ENCODE measurements around the gene TCHP. TPM values are rescaled to one million over a fixed set of nuclear protein-coding genes. Genes with fewer than 3 reads are reported as not detected.
"Not testable (repeated sequence)": the region's sequence is repeated elsewhere in the genome, so short reads cannot be mapped to it uniquely, and the experiment has no call there.

TCHP gene, protein sequence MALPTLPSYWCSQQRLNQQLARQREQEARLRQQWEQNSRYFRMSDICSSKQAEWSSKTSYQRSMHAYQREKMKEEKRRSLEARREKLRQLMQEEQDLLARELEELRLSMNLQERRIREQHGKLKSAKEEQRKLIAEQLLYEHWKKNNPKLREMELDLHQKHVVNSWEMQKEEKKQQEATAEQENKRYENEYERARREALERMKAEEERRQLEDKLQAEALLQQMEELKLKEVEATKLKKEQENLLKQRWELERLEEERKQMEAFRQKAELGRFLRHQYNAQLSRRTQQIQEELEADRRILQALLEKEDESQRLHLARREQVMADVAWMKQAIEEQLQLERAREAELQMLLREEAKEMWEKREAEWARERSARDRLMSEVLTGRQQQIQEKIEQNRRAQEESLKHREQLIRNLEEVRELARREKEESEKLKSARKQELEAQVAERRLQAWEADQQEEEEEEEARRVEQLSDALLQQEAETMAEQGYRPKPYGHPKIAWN
- 11.8 and 17.0 TPM in 2 replicates for total RNA-seq (2014; rRNA removed; shearing (Covaris generic); ENCODE audit: low replicate concordance)

DNA sequence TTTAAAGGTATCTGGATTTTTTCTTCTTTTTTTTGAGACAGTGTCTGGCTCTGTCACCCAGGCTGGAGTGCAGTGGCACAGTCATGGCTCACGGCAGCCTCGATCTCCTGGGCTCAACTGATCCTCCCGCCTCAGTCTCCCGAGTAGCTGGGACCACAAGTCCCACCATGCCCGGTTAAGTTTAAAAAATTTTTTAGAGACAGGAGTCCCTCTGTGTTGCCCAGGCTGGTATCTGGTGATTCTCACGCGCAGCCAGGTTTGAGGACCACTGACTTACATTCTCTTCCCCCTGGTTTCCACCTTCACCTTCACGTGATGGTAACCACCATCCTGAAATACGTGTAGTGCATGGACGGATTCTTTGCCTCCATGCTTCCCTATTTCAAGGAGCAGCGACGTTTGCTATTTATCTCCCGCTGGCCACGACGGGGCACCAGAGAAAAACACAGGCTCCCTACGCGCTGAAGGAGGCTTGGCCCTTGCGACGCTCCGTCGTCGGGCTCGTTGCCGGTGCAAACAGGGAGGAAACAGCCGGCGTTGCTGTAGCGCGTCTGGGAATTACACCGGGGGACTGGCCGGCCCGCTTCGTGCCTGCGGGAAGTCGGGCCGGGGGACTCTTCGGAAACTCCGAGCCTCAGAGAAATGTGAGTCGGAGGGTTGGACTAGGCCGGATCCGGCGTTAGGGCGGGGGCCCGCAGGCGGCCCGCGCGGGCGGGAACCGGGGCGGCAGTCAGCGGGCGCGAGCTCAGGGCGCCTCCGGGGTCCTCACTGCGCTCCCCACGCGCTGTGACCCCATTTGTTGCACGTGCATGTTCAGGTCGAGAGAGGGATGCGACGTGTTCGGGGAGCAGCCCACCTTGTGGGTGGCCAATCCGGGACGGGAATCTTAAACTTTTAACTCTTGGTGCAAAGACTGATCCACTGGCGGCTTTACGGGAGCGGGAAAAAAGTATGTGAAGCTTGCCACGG lies at the start of gene TCHP:
TSS of gene TCHP (plus strand) at position 492 of the 969 bp plus-strand sequence. CDS start 2,753 bp downstream, outside the sequence.
- no peaks in the 10 kb centered on the region for H3K27me3 ChIP-seq (ENCODE audit: low read length)
- H3K9me2 ChIP-seq (replicated peaks; ENCODE audit: insufficient read depth, low read length): no peaks in the 10 kb centered on the region
- no peaks in the 10 kb centered on the region for H4K20me1 ChIP-seq (ENCODE audit: insufficient read depth, low read depth, low read length)
- H3K36me3 ChIP-seq (ENCODE audit: insufficient read depth, low read length): peaks cover 22% of the 10 kb centered on the region
- DNase-seq: peak; percentile 92
- H3K4me1 ChIP-seq (ENCODE audit: low read length): peaks cover 22% of the 10 kb centered on the region
- peak within 1 kb of the TSS; percentile 87 for H3K4me3 ChIP-seq (ENCODE audit: low read length)
- H3K9me3 ChIP-seq (ENCODE audit: low read length): no peaks in the 10 kb centered on the region
- H3K27ac ChIP-seq (ENCODE audit: low read length): peak within 1 kb of the TSS; percentile 59
- H3K4me2 ChIP-seq (ENCODE audit: low read depth, low read length, poor library complexity, severe bottlenecking): peak within 1 kb of the TSS; percentile 82
- H3K9ac ChIP-seq (ENCODE audit: low read length): peak within 1 kb of the TSS; percentile 80
- H3K79me2 ChIP-seq (ENCODE audit: low read length): peaks cover 32% of the 10 kb centered on the region
- H2AFZ ChIP-seq (ENCODE audit: low read length): peak within 1 kb of the TSS; percentile 98

GRCh38 chr12:109850518-109850917 lies 49.6 kb upstream of the TCHP start:
- DNase-seq; H3K9me2 ChIP-seq (replicated peaks; ENCODE audit: insufficient read depth, low read length); H2AFZ ChIP-seq (ENCODE audit: low read length); H4K20me1 ChIP-seq (ENCODE audit: insufficient read depth, low read depth, low read length); H3K36me3 ChIP-seq (ENCODE audit: insufficient read depth, low read length); H3K4me1 ChIP-seq (ENCODE audit: low read length); H3K27me3 ChIP-seq (ENCODE audit: low read length); H3K4me2 ChIP-seq (ENCODE audit: low read depth, low read length, poor library complexity, severe bottlenecking); H3K79me2 ChIP-seq (ENCODE audit: low read length); H3K27ac ChIP-seq (ENCODE audit: low read length); H3K9ac ChIP-seq (ENCODE audit: low read length); H3K9me3 ChIP-seq (ENCODE audit: low read length); H3K4me3 ChIP-seq (ENCODE audit: low read length): not testable (repeated sequence)

GRCh38 chr12:109855377-109855776 lies 44.7 kb upstream of the TCHP start:
- H2AFZ ChIP-seq (ENCODE audit: low read length): no peak overlapping the region
- H3K27ac ChIP-seq (ENCODE audit: low read length): no peak overlapping the region
- no peak overlapping the region for H3K9ac ChIP-seq (ENCODE audit: low read length)
- H3K27me3 ChIP-seq (ENCODE audit: low read length): no peaks in the 10 kb centered on the region
- no peak for DNase-seq
- no peaks in the 10 kb centered on the region for H4K20me1 ChIP-seq (ENCODE audit: insufficient read depth, low read depth, low read length)
- no peak overlapping the region for H3K4me3 ChIP-seq (ENCODE audit: low read length)
- no peaks in the 10 kb centered on the region for H3K4me1 ChIP-seq (ENCODE audit: low read length)
- no peak overlapping the region for H3K4me2 ChIP-seq (ENCODE audit: low read depth, low read length, poor library complexity, severe bottlenecking)
- H3K9me3 ChIP-seq (ENCODE audit: low read length): no peaks in the 10 kb centered on the region
- no peaks in the 10 kb centered on the region for H3K79me2 ChIP-seq (ENCODE audit: low read length)
- no peaks in the 10 kb centered on the region for H3K9me2 ChIP-seq (replicated peaks; ENCODE audit: insufficient read depth, low read length)
- peaks cover 5% of the 10 kb centered on the region; the same call in 1 of the 2 replicates for H3K36me3 ChIP-seq (ENCODE audit: insufficient read depth, low read length)

DNA sequence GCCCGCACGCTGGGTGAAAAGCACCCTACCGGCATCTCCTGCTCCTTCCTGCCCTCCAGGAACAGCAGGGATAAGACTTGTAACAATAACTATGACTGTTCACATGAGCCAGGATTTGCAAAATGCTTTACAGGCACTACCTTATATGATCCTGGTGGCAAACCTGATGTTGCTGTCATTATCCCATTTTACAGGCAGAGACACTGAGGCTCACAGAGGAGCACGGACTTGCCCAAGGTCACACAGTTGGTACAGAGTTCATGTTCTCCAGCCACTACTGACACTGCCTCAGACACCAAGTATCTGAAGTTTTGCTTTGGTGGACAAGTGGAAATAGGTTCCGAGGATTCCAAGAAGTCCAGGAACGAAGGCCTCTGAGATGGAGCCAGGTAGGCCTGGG lies 42.4 kb upstream of the TCHP start:
- Histone ChIP-seq H3K4me1 (ENCODE audit: low read length) (no peaks in the 10 kb centered on the region), H3K27me3 (ENCODE audit: low read length) (no peaks in the 10 kb centered on the region), H3K4me2 (ENCODE audit: low read depth, low read length, poor library complexity, severe bottlenecking) (no peak overlapping the region), H4K20me1 (ENCODE audit: insufficient read depth, low read depth, low read length) (no peaks in the 10 kb centered on the region), H2AFZ (ENCODE audit: low read length) (no peak overlapping the region), H3K36me3 (ENCODE audit: insufficient read depth, low read length) (peaks cover 5% of the 10 kb centered on the region; the same call in 1 of the 2 replicates), H3K9me2 (replicated peaks; ENCODE audit: insufficient read depth, low read length) (no peaks in the 10 kb centered on the region), H3K9me3 (ENCODE audit: low read length) (no peaks in the 10 kb centered on the region), H3K79me2 (ENCODE audit: low read length) (no peaks in the 10 kb centered on the region), H3K4me3 (ENCODE audit: low read length) (no peak overlapping the region), H3K9ac (ENCODE audit: low read length) (no peak overlapping the region), H3K27ac (ENCODE audit: low read length) (no peak overlapping the region)
- no peak for DNase-seq

GRCh38 chr12:109858764-109859163 lies 41.3 kb upstream of the TCHP start:
- Histone ChIP-seq H3K36me3 (ENCODE audit: insufficient read depth, low read length) (peaks cover 5% of the 10 kb centered on the region; the same call in 1 of the 2 replicates), H2AFZ (ENCODE audit: low read length) (no peak overlapping the region), H3K79me2 (ENCODE audit: low read length) (peaks cover 4% of the 10 kb centered on the region; the same call in 1 of the 2 replicates), H3K4me2 (ENCODE audit: low read depth, low read length, poor library complexity, severe bottlenecking) (no peak overlapping the region), H3K9me3 (ENCODE audit: low read length) (no peaks in the 10 kb centered on the region), H3K9me2 (replicated peaks; ENCODE audit: insufficient read depth, low read length) (no peaks in the 10 kb centered on the region), H3K4me3 (ENCODE audit: low read length) (no peak overlapping the region), H4K20me1 (ENCODE audit: insufficient read depth, low read depth, low read length) (no peaks in the 10 kb centered on the region), H3K27me3 (ENCODE audit: low read length) (no peaks in the 10 kb centered on the region), H3K9ac (ENCODE audit: low read length) (no peak overlapping the region), H3K4me1 (ENCODE audit: low read length) (no peaks in the 10 kb centered on the region), H3K27ac (ENCODE audit: low read length) (no peak overlapping the region)
- no peak for DNase-seq

DNA sequence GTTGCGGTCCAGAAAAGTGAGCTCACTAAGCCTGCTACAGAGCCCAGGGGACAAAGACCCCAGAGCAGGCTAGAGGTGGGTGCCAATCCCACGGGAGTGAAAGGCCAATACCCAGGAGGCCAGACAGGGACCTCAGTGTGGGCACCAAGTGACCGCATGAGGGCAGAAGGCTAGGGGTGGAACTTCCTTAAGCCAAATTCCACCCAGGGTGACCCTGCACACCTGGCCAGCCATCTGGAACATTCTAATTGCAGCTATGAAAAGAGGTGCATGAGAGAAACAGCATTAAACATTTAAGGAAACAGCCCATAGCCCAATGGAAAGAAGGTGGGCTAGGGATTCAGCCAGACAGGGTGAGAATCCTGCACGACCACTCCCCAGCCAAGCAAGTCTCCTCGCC lies 39.1 kb upstream of the TCHP start:
- no peaks in the 10 kb centered on the region for H4K20me1 ChIP-seq (ENCODE audit: insufficient read depth, low read depth, low read length)
- H3K9me3 ChIP-seq (ENCODE audit: low read length): no peaks in the 10 kb centered on the region
- H3K9ac ChIP-seq (ENCODE audit: low read length): no peak overlapping the region
- H2AFZ ChIP-seq (ENCODE audit: low read length): no peak overlapping the region
- H3K27ac ChIP-seq (ENCODE audit: low read length): no peak overlapping the region
- no peak for DNase-seq
- no peak overlapping the region for H3K4me2 ChIP-seq (ENCODE audit: low read depth, low read length, poor library complexity, severe bottlenecking)
- H3K36me3 ChIP-seq (ENCODE audit: insufficient read depth, low read length): peaks cover 5% of the 10 kb centered on the region; the same call in 1 of the 2 replicates
- H3K27me3 ChIP-seq (ENCODE audit: low read length): no peaks in the 10 kb centered on the region
- H3K4me1 ChIP-seq (ENCODE audit: low read length): no peaks in the 10 kb centered on the region
- peaks cover 14% of the 10 kb centered on the region for H3K79me2 ChIP-seq (ENCODE audit: low read length)
- H3K9me2 ChIP-seq (replicated peaks; ENCODE audit: insufficient read depth, low read length): no peaks in the 10 kb centered on the region
- no peak overlapping the region for H3K4me3 ChIP-seq (ENCODE audit: low read length)

DNA sequence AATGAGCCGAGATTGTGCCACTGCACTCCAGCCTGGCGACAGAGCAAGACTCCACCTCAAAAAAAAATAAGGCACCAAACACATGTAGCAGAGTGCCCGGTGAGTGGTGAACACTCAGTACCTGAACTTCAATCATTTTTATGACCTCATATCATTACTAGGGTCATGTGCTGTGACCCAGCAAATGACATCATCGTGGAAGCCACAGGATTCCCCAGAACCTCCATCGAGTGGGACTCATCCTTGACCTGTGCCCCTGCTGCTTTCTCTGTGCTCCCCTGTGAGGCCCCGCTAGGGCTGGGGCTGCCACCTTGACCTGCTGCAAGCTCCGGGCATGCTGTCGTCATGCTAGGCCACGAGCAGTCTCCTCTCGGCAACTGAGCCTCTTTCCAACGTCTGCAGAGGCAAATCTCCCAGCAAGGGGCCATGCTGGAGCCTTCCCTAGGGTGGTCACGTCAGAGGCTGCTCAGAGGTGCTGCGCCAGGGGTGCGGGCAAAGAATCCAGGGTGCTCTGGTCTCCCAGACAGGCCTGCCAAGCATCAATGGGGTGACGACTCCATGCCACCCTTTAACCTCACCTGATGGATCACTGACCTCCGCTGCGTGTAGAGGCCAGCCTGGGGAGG lies 38.3 kb upstream of the TCHP start:
- peaks cover 20% of the 10 kb centered on the region for H3K79me2 ChIP-seq (ENCODE audit: low read length)
- H2AFZ ChIP-seq (ENCODE audit: low read length): no peak overlapping the region
- H3K9me2 ChIP-seq (replicated peaks; ENCODE audit: insufficient read depth, low read length): no peaks in the 10 kb centered on the region
- H3K27ac ChIP-seq (ENCODE audit: low read length): no peak overlapping the region
- peaks cover 5% of the 10 kb centered on the region; the same call in 1 of the 2 replicates for H3K36me3 ChIP-seq (ENCODE audit: insufficient read depth, low read length)
- no peaks in the 10 kb centered on the region for H3K4me1 ChIP-seq (ENCODE audit: low read length)
- H3K4me3 ChIP-seq (ENCODE audit: low read length): no peak overlapping the region
- no peaks in the 10 kb centered on the region for H4K20me1 ChIP-seq (ENCODE audit: insufficient read depth, low read depth, low read length)
- no peaks in the 10 kb centered on the region for H3K27me3 ChIP-seq (ENCODE audit: low read length)
- H3K4me2 ChIP-seq (ENCODE audit: low read depth, low read length, poor library complexity, severe bottlenecking): no peak overlapping the region
- H3K9me3 ChIP-seq (ENCODE audit: low read length): no peaks in the 10 kb centered on the region
- no peak for DNase-seq
- no peak overlapping the region for H3K9ac ChIP-seq (ENCODE audit: low read length)

Measured in Karpas-422 (cell line).